HG02763 (cell line): Measurements from ENCODE around the gene DHX40.
"Not testable (repeated sequence)": the region's sequence is repeated elsewhere in the genome, so short reads cannot be mapped to it uniquely, and the experiment has no call there.

ENCODE experiments used
- ATAC-seq: cut with Tn5 transposase; IDR thresholded peaks from one replicate; pipeline ENCODE4 v1.9.1; 2021; ENCODE audit warnings: mild to moderate bottlenecking, moderate library complexity; ENCODE audit not compliant: unreplicated experiment

DHX40 gene

GRCh38 chr17:59565171-59565958 lies at the start of gene DHX40:
TSS of gene DHX40 (plus strand) at chr17:59565610. CDS start at chr17:59565672, 62 bp downstream.
- peak; percentile 82 for ATAC-seq

GRCh38 chr17:59516451-59516850 lies 49.0 kb upstream of the DHX40 start:
- ATAC-seq = no peak

DNA sequence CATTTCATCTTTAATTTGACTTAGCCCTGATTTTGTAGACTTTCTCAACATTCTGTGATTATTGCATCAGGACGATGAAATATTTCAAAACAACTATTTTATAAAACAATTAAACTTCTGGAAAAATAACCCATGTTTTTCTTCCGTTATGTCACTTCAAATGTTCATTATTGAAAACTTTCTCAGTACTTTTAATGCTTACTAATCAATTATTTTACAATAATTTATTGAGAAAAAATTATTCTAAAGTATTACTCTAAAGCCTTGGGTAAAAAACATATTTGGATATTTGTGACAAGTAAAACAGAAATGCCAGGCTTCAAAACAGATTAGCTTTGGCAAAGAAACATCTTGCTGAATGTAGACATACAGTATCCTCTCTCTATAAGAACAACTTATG lies 46.3 kb upstream of the DHX40 start:
- no peak for ATAC-seq

DNA sequence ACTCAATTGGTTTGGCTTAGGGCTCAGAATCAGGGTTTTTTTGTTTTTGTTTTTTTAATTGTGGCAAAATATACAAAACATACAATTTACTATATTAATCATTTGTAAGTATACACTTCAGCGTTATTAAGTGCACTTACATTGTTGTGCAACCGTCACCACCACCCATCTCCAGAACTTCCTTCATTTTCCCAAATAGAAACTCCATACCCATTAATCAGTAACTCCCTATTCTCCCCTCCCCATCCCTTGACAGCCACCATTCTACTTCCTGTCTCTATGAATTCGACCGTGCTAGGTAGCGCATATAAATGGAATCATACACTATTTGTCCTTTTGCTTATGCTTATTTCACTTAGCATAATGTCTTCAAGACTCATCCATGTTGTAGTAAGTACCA lies 45.2 kb upstream of the DHX40 start:
- ATAC-seq = no peak

- no peak for ATAC-seq
Observed at GRCh38 chr17:59521465-59522126, 43.8 kb upstream of the DHX40 start.

DNA sequence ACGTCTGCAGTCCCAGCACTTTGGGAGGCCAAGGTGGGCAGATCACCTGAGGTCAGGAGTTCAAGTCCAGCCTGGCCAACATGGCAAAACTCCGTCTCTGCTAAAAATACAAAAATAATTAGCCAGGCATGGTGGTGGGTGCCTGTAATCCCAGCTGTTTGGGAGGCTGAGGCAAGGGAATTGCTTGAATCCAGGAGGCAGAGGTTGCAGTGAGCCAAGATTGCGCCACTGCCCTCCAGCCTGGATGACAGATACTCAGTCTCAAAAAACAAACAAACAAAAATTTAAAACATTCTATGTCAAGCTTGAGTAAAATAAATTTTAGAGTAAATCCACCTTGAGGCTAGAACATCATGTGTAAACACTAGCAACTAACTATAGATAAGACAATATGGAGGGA lies 40.5 kb upstream of the DHX40 start:
- ATAC-seq = not testable (repeated sequence)

- no peak for ATAC-seq
Observed at GRCh38 chr17:59525668-59526067, 39.7 kb upstream of the DHX40 start.

- no peak for ATAC-seq
Observed at GRCh38 chr17:59526451-59526850, 39.0 kb upstream of the DHX40 start.

GRCh38 chr17:59527325-59527917 lies 38.0 kb upstream of the DHX40 start:
- no peak for ATAC-seq

DNA sequence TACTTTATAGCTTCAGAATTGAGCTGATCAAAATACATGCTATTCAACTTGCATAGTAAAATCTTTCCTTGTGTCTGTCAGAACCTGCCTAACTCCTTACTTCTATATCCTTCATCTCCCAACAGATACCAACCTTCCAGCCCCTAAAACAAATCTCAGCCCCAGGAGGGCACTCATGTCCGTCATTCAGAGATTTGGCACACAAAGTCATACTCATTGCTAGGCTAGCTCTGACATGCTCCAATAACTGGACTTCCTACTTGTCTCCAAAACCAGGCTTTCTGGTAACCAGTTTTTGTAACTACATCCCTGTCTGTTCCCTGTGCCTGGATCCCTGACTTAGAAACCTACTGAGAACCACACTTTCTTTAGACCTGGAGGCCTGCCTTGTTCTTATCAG lies 37.5 kb upstream of the DHX40 start:
- ATAC-seq = no peak

DNA sequence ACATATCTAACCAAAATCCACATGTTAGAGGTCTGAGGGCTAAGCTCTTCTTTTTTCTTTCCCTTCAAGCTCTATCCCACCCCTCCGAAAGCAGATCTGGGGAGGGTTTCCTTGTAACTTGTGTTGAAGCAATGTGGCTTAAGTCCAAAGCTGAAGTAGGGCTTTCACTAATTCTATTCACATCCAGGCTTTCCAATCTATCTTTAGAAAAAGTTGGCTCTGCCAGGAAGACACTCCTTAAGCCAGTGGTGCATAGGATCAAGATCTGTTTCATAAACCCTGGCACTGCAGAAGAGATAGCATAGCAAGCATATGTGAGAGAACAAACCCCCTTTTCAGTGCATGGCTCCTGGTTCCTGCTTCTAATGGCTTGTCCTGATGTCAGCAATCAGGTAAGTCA lies 34.9 kb upstream of the DHX40 start:
- no peak for ATAC-seq

DNA sequence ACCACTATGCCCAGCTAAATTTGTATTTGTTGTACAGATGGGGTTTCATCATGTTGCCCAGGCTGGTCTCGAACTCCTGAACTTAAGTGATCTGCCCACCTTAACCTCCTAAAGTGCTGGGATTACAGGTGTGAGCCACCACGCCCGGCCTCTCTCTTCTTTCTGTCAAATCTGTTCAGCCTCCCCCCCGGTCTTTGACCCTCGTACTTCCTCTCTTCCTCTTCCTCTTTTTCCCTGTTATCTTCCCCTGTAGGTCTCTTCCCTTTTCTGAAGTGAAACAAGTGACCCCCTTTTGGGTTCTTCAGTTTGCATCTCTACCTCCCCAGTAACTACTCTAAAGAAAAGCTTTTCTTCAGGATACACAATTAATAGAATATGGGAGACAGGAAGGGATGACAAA lies 31.7 kb upstream of the DHX40 start:
- ATAC-seq = no peak

GRCh38 chr17:59534583-59534982 lies 30.8 kb upstream of the DHX40 start:
- ATAC-seq = no peak

- ATAC-seq = no peak
Observed at GRCh38 chr17:59538195-59538909, 27.1 kb upstream of the DHX40 start.

DNA sequence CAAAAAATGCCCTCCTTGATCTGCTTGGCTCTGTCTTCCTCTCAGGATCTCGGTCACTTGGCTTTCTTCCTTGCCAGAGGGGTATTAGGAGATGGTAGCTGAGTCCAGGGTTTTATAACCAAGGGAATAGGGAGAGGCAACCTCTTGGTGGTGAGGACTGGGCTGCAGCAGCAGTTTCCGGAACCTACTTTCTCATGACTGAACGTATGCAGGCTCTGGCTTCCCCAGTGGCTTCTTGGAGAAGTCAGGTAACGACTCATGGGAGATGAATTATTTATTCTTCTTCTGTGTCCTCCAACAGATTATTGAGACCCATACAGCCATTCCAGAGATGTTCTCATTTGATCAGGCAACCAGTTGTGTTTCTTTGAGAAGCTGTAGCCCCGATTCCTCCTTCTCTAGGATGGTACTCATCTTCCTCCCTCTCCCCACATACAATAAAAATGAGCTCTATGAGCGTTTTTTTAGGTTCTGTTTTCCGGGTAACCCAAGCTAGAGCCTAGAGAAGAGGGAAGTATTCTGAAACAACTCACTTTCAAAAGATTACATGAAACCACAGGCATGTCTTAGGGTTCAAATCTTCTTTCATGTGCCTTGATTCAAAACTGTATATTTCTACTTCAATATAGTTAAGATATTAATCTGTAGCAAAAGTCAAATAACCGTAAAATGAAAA lies 22.3 kb upstream of the DHX40 start:
- no peak for ATAC-seq

DNA sequence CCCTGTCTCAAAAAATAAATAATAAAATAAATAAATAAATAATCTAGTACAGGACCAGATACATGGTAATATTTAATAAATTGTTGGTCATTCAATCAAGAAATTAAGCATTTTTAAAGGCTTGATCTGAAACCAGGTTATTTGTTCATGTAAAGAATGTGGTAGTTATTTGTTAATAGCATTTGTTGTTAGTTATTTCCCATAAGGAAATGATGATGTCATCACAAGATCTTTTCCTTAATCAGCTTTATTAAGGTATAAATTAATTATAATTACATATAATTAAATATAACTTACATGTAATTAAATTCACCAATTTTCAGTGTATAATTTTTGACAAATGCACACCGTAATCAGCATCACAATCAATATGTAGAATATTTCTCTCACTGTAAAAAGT lies 19.5 kb upstream of the DHX40 start:
- ATAC-seq = no peak

- no peak for ATAC-seq
Observed at GRCh38 chr17:59547131-59547915, 18.1 kb upstream of the DHX40 start.

- ATAC-seq = not testable (repeated sequence)
Observed at GRCh38 chr17:59548985-59549384, 16.4 kb upstream of the DHX40 start.

DNA sequence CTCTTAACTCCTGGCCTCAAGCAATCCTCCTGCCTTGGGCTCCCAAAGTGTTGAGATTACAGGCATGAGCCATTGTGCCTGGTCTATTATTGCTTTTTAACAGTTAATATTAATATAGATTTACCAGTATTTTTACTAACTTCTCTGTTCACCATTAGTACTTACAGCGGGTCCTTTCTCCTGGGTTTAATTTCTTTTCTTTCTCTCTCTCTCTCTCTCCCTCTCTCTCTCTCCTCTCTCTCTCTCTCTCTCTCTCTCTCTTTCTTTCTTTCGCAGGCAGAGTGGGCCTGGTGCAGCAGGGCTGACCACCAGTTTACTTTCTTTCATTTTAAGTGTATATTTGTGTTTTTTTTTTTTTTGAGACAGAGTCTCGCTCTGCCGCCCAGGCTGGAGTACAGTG lies 14.7 kb upstream of the DHX40 start:
- no peak for ATAC-seq

GRCh38 chr17:59558039-59558438 lies 7.4 kb upstream of the DHX40 start:
- no peak for ATAC-seq
